ENCODE data around the gene USF1.

GRCh38 chr1:161072751-161073449, 27.1 kb upstream of the USF1 start:
- TF ChIP-seq, protein P1, sequence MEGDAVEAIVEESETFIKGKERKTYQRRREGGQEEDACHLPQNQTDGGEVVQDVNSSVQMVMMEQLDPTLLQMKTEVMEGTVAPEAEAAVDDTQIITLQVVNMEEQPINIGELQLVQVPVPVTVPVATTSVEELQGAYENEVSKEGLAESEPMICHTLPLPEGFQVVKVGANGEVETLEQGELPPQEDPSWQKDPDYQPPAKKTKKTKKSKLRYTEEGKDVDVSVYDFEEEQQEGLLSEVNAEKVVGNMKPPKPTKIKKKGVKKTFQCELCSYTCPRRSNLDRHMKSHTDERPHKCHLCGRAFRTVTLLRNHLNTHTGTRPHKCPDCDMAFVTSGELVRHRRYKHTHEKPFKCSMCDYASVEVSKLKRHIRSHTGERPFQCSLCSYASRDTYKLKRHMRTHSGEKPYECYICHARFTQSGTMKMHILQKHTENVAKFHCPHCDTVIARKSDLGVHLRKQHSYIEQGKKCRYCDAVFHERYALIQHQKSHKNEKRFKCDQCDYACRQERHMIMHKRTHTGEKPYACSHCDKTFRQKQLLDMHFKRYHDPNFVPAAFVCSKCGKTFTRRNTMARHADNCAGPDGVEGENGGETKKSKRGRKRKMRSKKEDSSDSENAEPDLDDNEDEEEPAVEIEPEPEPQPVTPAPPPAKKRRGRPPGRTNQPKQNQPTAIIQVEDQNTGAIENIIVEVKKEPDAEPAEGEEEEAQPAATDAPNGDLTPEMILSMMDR (conservative IDR thresholded peaks at IDR 0.05; ENCODE audit: low read length): no peak
- TF ChIP-seq EZH2phosphoT487 (IDR thresholded peaks at IDR 0.05; ENCODE audit: borderline replicate concordance): no peak

Data from Loucy (cell line).